GM12891 (cell line): ENCODE measurements around the gene LPCAT3.

Source experiments
- POLR2AphosphoS5 ChIP-seq: IDR thresholded peaks from 2 replicates; pipeline ENCODE4 v1.6.1; 2011; ENCODE audit warnings: low read depth, low read length, control low read depth
- TAF1 ChIP-seq: IDR thresholded peaks from 2 replicates; pipeline ENCODE4 v1.6.1; 2011; ENCODE audit warnings: low read depth, low read length, control low read depth

DNA sequence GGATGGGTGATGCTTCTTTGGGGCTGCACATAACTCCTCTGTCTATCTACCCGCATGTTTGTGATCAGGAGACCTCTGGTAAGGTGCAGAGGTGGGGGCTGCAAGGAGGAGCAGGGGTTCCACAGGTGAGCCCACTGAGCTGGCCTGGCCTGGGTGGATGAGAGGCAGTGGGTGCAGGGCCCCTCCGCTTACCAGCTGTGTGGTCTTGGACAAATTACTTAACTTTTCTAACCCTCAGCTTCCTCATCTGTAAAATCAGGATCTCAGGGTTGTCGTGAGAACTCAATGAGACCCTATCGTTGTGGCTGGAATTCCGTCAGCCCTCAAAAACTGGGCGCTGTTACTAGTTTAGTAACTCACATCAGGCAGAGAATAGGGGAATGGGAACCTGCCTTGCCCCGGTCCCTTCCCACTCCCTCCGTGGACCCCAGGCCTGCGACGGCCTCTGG lies 59.6 kb downstream of the LPCAT3 start:
- TF ChIP-seq POLR2AphosphoS5 (no peak), TAF1 (no peak)
